ENCODE data around the gene NEDD9. TPM values are rescaled to one million over a fixed set of nuclear protein-coding genes. Genes with fewer than 3 reads are reported as not detected.

NEDD9 gene
- total and polyA plus RNA-seq, 2 of the 13 experiments (the other 11 are each of a cell fraction or from before 2014, with no cell fraction given) = 27.1 to 389 TPM

DNA sequence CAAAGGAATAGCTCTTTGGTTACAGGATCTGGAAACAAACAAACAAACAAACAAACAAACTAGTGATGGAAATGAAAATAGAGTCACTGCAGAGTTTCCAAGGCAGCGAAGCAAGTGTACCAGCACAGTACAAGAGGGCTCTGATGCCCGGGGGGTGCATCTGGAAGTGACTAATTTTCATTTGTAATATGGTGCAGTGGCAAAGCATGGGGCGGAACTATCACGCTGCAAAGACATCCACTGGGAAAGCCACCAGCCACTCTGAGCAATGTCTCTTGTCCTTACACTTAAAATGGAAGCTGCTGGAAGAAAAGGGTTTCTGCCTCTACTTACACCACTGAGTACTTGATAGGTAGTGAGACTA, 44.4 kb upstream of the NEDD9 start (continued):
- TF ChIP-seq ZNF260 (CRISPR knock-in tag; IDR thresholded peaks at IDR 0.05; ENCODE audit: borderline replicate concordance, low read depth) (no peak), MBNL3 (CRISPR knock-in tag; conservative IDR thresholded peaks at IDR 0.05) (no peak)

- intact Hi-C loops (cut with micrococcal nuclease; ENCODE audit: unreplicated experiment) (loop anchor here (2.0 kb wide), 2 partner anchors 43 to 91 kb away; partner anchors contain the start of gene NEDD9), in situ Hi-C loops (cut with HindIII; ENCODE audit: extremely low pct_ligation_motif_present, low pct_unique_long_range_greater_than_20kb) (no loop called here)
- no TSS peak for BruUV-seq (replicated peaks)
- ATAC-seq (peak; percentile 10; the same call in 1 of the 3 replicates), DNase-seq (ENCODE audit: low spot score) (no peak), FAIRE-seq (no peak)
- Histone ChIP-seq H3K4me3 (replicated peaks in 1 of 3; ENCODE audit: insufficient read depth in 1 of 3, low read depth in 2 of 3, low read length in 3 of 3) (no peak overlapping the region), H3K79me2 (ENCODE audit: insufficient read depth, low read length) (no peaks in the 10 kb centered on the region), H3K4me1 (ENCODE audit: insufficient read depth, low read length) (peaks cover 70% of the 10 kb centered on the region), H2AFZ (ENCODE audit: low read length) (no peak overlapping the region), H3K9me3 (ENCODE audit: low read length) (no peaks in the 10 kb centered on the region), H3K4me2 (ENCODE audit: low read depth, low read length) (0 out of 2 replicates have a peak overlapping the region, but pooled peaks have one; percentile 45), H4K20me1 (ENCODE audit: insufficient read depth, low read length) (no peaks in the 10 kb centered on the region), H3K27ac (ENCODE audit: extremely low read length, insufficient read depth, low read length) (no peak overlapping the region), H3K27me3 (ENCODE audit: control insufficient read depth in 1 of 2, insufficient read depth in 2 of 2, low read length in 2 of 2) (no peaks in the 10 kb centered on the region), H3K36me3 (replicated peaks in 1 of 2; ENCODE audit: control insufficient read depth in 1 of 2, insufficient read depth in 2 of 2, low read length in 2 of 2) (no peaks in the 10 kb centered on the region), H3K9ac (ENCODE audit: insufficient read depth, low read depth, low read length) (no peak overlapping the region)
- CTCF ChIA-PET (ENCODE audit: low intra/inter-chr PET ratio, low total read pairs) = no interaction called here
- POLR2A ChIA-PET = interaction anchor here (1.3 to 3.5 kb wide), 8 partner anchors 13 to 91 kb away, joined by 3 to 18 read pairs (median 8); partner anchors contain the start of gene NEDD9
- WGBS (ENCODE audit: low lambda C conversion rate) = 96% methylated on average over 8 of the region's 8 CpGs
- TF ChIP-seq ETS1 (CRISPR knock-in tag; IDR thresholded peaks at IDR 0.05) (no peak), ELF4 (CRISPR knock-in tag; IDR thresholded peaks at IDR 0.05; ENCODE audit: borderline replicate concordance) (peak; percentile 31; the same call in 1 of the 2 replicates), GABPB1 (CRISPR knock-in tag; IDR thresholded peaks at IDR 0.05) (no peak), ZNF180 (CRISPR knock-in tag; IDR thresholded peaks at IDR 0.05; ENCODE audit: borderline replicate concordance, low read depth) (no peak), GZF1 (CRISPR knock-in tag; IDR thresholded peaks at IDR 0.05) (no peak), HHEX (CRISPR knock-in tag; IDR thresholded peaks at IDR 0.05) (no peak), ZNF253 (CRISPR knock-in tag; IDR thresholded peaks at IDR 0.05; ENCODE audit: borderline replicate concordance) (no peak)
- TF ChIP-seq, protein P1, sequence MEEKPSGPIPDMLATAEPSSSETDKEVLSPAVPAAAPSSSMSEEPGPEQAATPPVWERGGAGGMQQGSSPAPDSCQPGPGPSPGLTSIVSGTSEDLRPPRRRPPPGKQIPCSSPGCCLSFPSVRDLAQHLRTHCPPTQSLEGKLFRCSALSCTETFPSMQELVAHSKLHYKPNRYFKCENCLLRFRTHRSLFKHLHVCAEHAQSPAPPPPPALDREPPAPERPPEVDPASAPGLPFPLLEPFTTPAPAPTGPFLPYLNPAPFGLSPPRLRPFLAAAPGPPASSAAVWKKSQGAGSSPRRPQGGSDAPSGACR (CRISPR knock-in tag; IDR thresholded peaks at IDR 0.05) = no peak
- TF ChIP-seq, protein P2, sequence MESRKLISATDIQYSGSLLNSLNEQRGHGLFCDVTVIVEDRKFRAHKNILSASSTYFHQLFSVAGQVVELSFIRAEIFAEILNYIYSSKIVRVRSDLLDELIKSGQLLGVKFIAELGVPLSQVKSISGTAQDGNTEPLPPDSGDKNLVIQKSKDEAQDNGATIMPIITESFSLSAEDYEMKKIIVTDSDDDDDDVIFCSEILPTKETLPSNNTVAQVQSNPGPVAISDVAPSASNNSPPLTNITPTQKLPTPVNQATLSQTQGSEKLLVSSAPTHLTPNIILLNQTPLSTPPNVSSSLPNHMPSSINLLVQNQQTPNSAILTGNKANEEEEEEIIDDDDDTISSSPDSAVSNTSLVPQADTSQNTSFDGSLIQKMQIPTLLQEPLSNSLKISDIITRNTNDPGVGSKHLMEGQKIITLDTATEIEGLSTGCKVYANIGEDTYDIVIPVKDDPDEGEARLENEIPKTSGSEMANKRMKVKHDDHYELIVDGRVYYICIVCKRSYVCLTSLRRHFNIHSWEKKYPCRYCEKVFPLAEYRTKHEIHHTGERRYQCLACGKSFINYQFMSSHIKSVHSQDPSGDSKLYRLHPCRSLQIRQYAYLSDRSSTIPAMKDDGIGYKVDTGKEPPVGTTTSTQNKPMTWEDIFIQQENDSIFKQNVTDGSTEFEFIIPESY (CRISPR knock-in tag; IDR thresholded peaks at IDR 0.05) = 0 out of 2 replicates have a peak, but pooled peaks have one; percentile 51
- TF ChIP-seq, protein P3, sequence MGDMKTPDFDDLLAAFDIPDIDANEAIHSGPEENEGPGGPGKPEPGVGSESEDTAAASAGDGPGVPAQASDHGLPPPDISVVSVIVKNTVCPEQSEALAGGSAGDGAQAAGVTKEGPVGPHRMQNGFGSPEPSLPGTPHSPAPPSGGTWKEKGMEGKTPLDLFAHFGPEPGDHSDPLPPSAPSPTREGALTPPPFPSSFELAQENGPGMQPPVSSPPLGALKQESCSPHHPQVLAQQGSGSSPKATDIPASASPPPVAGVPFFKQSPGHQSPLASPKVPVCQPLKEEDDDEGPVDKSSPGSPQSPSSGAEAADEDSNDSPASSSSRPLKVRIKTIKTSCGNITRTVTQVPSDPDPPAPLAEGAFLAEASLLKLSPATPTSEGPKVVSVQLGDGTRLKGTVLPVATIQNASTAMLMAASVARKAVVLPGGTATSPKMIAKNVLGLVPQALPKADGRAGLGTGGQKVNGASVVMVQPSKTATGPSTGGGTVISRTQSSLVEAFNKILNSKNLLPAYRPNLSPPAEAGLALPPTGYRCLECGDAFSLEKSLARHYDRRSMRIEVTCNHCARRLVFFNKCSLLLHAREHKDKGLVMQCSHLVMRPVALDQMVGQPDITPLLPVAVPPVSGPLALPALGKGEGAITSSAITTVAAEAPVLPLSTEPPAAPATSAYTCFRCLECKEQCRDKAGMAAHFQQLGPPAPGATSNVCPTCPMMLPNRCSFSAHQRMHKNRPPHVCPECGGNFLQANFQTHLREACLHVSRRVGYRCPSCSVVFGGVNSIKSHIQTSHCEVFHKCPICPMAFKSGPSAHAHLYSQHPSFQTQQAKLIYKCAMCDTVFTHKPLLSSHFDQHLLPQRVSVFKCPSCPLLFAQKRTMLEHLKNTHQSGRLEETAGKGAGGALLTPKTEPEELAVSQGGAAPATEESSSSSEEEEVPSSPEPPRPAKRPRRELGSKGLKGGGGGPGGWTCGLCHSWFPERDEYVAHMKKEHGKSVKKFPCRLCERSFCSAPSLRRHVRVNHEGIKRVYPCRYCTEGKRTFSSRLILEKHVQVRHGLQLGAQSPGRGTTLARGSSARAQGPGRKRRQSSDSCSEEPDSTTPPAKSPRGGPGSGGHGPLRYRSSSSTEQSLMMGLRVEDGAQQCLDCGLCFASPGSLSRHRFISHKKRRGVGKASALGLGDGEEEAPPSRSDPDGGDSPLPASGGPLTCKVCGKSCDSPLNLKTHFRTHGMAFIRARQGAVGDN (CRISPR knock-in tag; IDR thresholded peaks at IDR 0.05) = peak; percentile 27; the same call in 1 of the 2 replicates
- TF ChIP-seq, protein P4, sequence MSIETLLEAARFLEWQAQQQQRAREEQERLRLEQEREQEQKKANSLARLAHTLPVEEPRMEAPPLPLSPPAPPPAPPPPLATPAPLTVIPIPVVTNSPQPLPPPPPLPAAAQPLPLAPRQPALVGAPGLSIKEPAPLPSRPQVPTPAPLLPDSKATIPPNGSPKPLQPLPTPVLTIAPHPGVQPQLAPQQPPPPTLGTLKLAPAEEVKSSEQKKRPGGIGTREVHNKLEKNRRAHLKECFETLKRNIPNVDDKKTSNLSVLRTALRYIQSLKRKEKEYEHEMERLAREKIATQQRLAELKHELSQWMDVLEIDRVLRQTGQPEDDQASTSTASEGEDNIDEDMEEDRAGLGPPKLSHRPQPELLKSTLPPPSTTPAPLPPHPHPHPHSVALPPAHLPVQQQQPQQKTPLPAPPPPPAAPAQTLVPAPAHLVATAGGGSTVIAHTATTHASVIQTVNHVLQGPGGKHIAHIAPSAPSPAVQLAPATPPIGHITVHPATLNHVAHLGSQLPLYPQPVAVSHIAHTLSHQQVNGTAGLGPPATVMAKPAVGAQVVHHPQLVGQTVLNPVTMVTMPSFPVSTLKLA (IDR thresholded peaks at IDR 0.05) = 0 out of 2 replicates have a peak, but pooled peaks have one; percentile 25
Observed at GRCh38 chr6:11276228-11276627, 43.8 kb upstream of the NEDD9 start.

All from HepG2 (cell line).